ENCODE data around the gene C1orf87.

DNA sequence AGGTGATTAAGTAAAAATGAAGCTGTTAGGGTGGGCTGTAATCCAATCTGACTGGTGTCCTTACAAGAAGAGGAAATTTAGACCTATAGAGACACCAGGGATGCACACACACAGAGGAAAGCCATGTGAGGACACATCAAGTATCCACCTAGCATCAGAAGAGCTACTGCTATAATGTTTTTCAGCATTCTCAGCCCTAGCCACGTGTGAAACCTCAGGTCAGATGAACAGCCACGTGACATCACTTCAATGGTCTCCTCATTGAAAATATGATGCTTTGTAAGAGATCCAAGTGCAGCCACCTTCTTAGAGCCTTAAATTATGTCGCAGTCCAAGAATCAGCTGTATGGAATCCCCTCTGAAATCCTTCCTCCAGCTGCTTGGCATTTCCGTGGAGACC is 65.1 kb downstream of the C1orf87 start:
- TF ChIP-seq NRF1 (IDR thresholded peaks at IDR 0.05; ENCODE audit: low read depth, low read length) (no peak), GABPA (IDR thresholded peaks at IDR 0.05; ENCODE audit: low read depth) (no peak), POLR2AphosphoS5 (IDR thresholded peaks at IDR 0.05; ENCODE audit: low read depth, low read length) (no peak), TAF1 (IDR thresholded peaks at IDR 0.05; ENCODE audit: borderline replicate concordance, low read depth, low read length) (no peak)
- TF ChIP-seq, protein P1, sequence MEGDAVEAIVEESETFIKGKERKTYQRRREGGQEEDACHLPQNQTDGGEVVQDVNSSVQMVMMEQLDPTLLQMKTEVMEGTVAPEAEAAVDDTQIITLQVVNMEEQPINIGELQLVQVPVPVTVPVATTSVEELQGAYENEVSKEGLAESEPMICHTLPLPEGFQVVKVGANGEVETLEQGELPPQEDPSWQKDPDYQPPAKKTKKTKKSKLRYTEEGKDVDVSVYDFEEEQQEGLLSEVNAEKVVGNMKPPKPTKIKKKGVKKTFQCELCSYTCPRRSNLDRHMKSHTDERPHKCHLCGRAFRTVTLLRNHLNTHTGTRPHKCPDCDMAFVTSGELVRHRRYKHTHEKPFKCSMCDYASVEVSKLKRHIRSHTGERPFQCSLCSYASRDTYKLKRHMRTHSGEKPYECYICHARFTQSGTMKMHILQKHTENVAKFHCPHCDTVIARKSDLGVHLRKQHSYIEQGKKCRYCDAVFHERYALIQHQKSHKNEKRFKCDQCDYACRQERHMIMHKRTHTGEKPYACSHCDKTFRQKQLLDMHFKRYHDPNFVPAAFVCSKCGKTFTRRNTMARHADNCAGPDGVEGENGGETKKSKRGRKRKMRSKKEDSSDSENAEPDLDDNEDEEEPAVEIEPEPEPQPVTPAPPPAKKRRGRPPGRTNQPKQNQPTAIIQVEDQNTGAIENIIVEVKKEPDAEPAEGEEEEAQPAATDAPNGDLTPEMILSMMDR (IDR thresholded peaks at IDR 0.05): no peak
- TF ChIP-seq, protein P2, sequence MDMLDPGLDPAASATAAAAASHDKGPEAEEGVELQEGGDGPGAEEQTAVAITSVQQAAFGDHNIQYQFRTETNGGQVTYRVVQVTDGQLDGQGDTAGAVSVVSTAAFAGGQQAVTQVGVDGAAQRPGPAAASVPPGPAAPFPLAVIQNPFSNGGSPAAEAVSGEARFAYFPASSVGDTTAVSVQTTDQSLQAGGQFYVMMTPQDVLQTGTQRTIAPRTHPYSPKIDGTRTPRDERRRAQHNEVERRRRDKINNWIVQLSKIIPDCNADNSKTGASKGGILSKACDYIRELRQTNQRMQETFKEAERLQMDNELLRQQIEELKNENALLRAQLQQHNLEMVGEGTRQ (IDR thresholded peaks at IDR 0.05; ENCODE audit: borderline replicate concordance, low read depth, low read length): no peak
- TF ChIP-seq, protein P3, sequence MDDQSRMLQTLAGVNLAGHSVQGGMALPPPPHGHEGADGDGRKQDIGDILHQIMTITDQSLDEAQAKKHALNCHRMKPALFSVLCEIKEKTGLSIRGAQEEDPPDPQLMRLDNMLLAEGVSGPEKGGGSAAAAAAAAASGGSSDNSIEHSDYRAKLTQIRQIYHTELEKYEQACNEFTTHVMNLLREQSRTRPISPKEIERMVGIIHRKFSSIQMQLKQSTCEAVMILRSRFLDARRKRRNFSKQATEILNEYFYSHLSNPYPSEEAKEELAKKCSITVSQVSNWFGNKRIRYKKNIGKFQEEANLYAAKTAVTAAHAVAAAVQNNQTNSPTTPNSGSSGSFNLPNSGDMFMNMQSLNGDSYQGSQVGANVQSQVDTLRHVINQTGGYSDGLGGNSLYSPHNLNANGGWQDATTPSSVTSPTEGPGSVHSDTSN (IDR thresholded peaks at IDR 0.05): no peak

All from SK-N-SH (cell line).